Endothelial cell of umbilical vein (primary cell): ENCODE results near the gene CXCR6. TPM values are rescaled to one million over a fixed set of nuclear protein-coding genes. Genes with fewer than 3 reads are reported as not detected.

ENCODE experiments used
- BruUV-seq: library from RNA; stranded (reverse); fragments of 400-500 nt; replicated peaks from 2 replicates; lab custom pipeline; 2021; lab: Mats Ljungman, UMichigan
- CTCF ChIA-PET: fragments of 300-600, 350-600 bp; sonication (Branson Sonifier 250); formaldehyde crosslinking; loops from one replicate; lab custom pipeline; 2021; ENCODE audit warnings: antibody characterized with exemption, inconsistent platforms; lab: Charles Lee
- POLR2A ChIA-PET: fragments of 300-600, 350-600 bp; sonication (Branson Sonifier 250); formaldehyde crosslinking; loops from one replicate; lab custom pipeline; 2021; ENCODE audit warnings: antibody characterized with exemption, inconsistent platforms; lab: Charles Lee
- DNase-seq: peaks from one replicate; pipeline ENCODE4 v3.0.0-alpha.2; 2011; ENCODE audit warnings: low read depth, low spot score
- FAIRE-seq: peaks from 2 replicates; lab custom pipeline; 2011; peaks lifted over from hg19 to GRCh38; lab: Jason Lieb, UNC
- H2AFZ ChIP-seq: 2 replicates; pipeline ENCODE4 v1.6.0; 2012; ENCODE audit warnings: low read depth, low read length, control low read depth, inconsistent platforms
- H3K27ac ChIP-seq: 2 replicates; pipeline ENCODE4 v1.5.1; 2011; ENCODE audit warnings: low read depth, mild to moderate bottlenecking, control low read depth, low read length, moderate library complexity; ENCODE audit not compliant: insufficient read depth
- H3K27me3 ChIP-seq, 2 experiments: 2 replicates each; pipeline versions ENCODE4 v1.6.0 to v1.6.1; 2011; ENCODE audit warnings: low read length in 2 of 2, mixed read lengths in 1 of 2; ENCODE audit not compliant: control insufficient read depth in 2 of 2, insufficient read depth in 2 of 2
- H3K36me3 ChIP-seq, 2 experiments: 2 replicates in 1 of 2; 3 replicates in 1 of 2; pipeline ENCODE4 v1.5.1; 2011; ENCODE audit warnings: low read length in 2 of 2, mild to moderate bottlenecking in 1 of 2, moderate library complexity in 1 of 2; ENCODE audit not compliant: control insufficient read depth in 2 of 2, insufficient read depth in 2 of 2; ENCODE audit errors: extremely low read depth in 1 of 2
- H3K4me1 ChIP-seq: 3 replicates; pipeline ENCODE4 v1.5.1; 2011; ENCODE audit warnings: mild to moderate bottlenecking, low read length; ENCODE audit not compliant: control insufficient read depth, insufficient read depth; ENCODE audit errors: extremely low read depth
- H3K4me2 ChIP-seq: 2 replicates; pipeline ENCODE4 v1.6.1; 2011; ENCODE audit warnings: low read length, control low read depth, mixed read lengths; ENCODE audit not compliant: insufficient read depth
- H3K4me3 ChIP-seq, 3 experiments: fragments of 200-600 bp in 1 of 3; sonication (generic), shearing (Covaris generic) in 1 of 3; replicated peaks in 1 of 3; 2 replicates each; pipeline ENCODE4 v1.5.1; 2011 to 2016; ENCODE audit warnings: control low read depth in 3 of 3, low read length in 3 of 3, mild to moderate bottlenecking in 2 of 3, inconsistent platforms in 1 of 3, low read depth in 1 of 3, moderate library complexity in 1 of 3; ENCODE audit not compliant: insufficient read depth in 1 of 3
- H3K79me2 ChIP-seq: 2 replicates; pipeline ENCODE4 v1.6.0; 2012; ENCODE audit warnings: low read length, inconsistent platforms; ENCODE audit not compliant: control insufficient read depth, insufficient read depth
- H3K9ac ChIP-seq: replicated peaks from 2 replicates; pipeline ENCODE3; 2011; ENCODE audit warnings: low read length, control low read depth; ENCODE audit not compliant: insufficient read depth; ENCODE audit errors: extremely low read depth
- H3K9me1 ChIP-seq: replicated peaks from 3 replicates; pipeline ENCODE4 v1.6.0; 2011; ENCODE audit warnings: mild to moderate bottlenecking, low read length; ENCODE audit not compliant: control insufficient read depth, insufficient read depth; ENCODE audit errors: extremely low read depth
- H3K9me3 ChIP-seq: replicated peaks from 2 replicates; pipeline ENCODE4 v1.5.1; 2012; ENCODE audit warnings: low read length, inconsistent platforms; ENCODE audit not compliant: control insufficient read depth, insufficient read depth
- H4K20me1 ChIP-seq: replicated peaks from 2 replicates; pipeline ENCODE3; 2011; ENCODE audit warnings: mild to moderate bottlenecking, low read length; ENCODE audit not compliant: control insufficient read depth, insufficient read depth; ENCODE audit errors: extremely low read depth
- CTCF ChIP-seq, 2 donors: IDR thresholded peaks; 1 replicate in 1 of 2; 2 replicates in 1 of 2; pipeline ENCODE4 v1.5.1; 2011; ENCODE audit warnings: low read length in 2 of 2, mild to moderate bottlenecking in 2 of 2, moderate library complexity in 2 of 2, control low read depth in 1 of 2, inconsistent platforms in 1 of 2, low read depth in 1 of 2; ENCODE audit not compliant: insufficient read depth in 1 of 2; ENCODE audit errors: extremely low read depth in 1 of 2
- EZH2 ChIP-seq: IDR thresholded peaks from 2 replicates; pipeline ENCODE4 v1.6.1; 2012; ENCODE audit warnings: borderline replicate concordance, low read depth, mild to moderate bottlenecking, moderate library complexity, low read length, inconsistent platforms; ENCODE audit not compliant: severe bottlenecking
- GATA2 ChIP-seq: IDR thresholded peaks from 2 replicates; pipeline ENCODE4 v1.7.0; 2011; ENCODE audit warnings: low read depth, mild to moderate bottlenecking, moderate library complexity, mixed read lengths, low read length; ENCODE audit not compliant: insufficient read length, insufficient read depth
- JUN ChIP-seq: IDR thresholded peaks from 2 replicates; pipeline ENCODE4 v1.6.1; 2011; ENCODE audit warnings: borderline replicate concordance, low read depth; ENCODE audit not compliant: insufficient read length, insufficient read depth
- MAX ChIP-seq: IDR thresholded peaks from 2 replicates; pipeline ENCODE4 v1.6.1; 2011; ENCODE audit not compliant: insufficient read depth, insufficient read length
- MYC ChIP-seq: IDR thresholded peaks from one replicate; pipeline ENCODE4 v1.6.1; 2011; ENCODE audit warnings: mild to moderate bottlenecking, low read depth, low read length
- POLR2A ChIP-seq: IDR thresholded peaks from 2 replicates; pipeline ENCODE4 v1.6.1; 2012; ENCODE audit warnings: low read depth, mild to moderate bottlenecking, control low read depth, low read length
- dilution Hi-C: fragments of 300-500 bp; cut with MboI; formaldehyde crosslinking; loops from one replicate; pipeline ENCODE4 v1.15.0; 2019; ENCODE audit warnings: low sequenced_read_pairs; ENCODE audit not compliant: extremely low pct_ligation_motif_present
- intact Hi-C: fragments of 100-400 bp; cut with micrococcal nuclease; formaldehyde crosslinking; loops from one replicate; pipeline ENCODE4 v1.10.0; 2022
- polyA plus RNA-seq, 4 experiments: library from polyadenylated mRNA; depleted of rRNA in 3 of 4; stranded (reverse) in 3 of 4; unstranded in 1 of 4; fragments of >200 nt; gene quantifications; 2 replicates each; pipeline versions ENCODE4 v1.2.1 to v1.2.3, GENCODE V29; 2011 to 2012; ENCODE audit warnings: missing spikeins in 1 of 4
- total RNA-seq: library from RNA; stranded (reverse); gene quantifications from 2 replicates; pipeline ENCODE4 v1.2.3, GENCODE V29; 2021

The CXCR6 gene
- total and polyA plus RNA-seq, 2 donors (not counting 3 experiments of a cell fraction or from before 2014, with no cell fraction given), result not detected

DNA sequence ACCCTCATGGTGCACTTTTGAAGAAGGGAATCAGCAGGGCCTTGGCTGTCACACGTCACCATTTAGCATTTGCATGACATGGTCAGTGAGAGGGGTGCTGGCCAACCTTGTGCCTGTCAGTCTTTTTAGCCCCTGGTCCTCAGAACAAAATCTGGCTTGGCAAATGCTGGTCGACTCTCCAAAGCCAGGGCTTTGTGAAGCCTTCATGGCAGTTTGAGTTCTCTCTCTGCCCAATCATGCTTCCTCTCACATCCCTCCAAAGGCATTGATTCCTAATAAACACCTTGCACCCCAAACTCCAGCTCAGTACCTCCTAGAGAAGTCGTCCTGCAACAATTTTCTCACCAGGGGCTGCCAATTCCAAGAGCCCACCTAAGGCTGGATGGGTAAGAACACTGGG, 37.5 kb upstream of the CXCR6 start:
- DNase-seq, result no peak
- Histone ChIP-seq H3K79me2 (no peaks in the 10 kb centered on the region), H3K4me1 (no peaks in the 10 kb centered on the region), H3K4me3 (no peak overlapping the region), H3K9me3 (no peaks in the 10 kb centered on the region), H4K20me1 (no peaks in the 10 kb centered on the region), H3K9me1 (no peaks in the 10 kb centered on the region), H3K4me2 (no peak overlapping the region), H3K27me3 (no peaks in the 10 kb centered on the region), H3K36me3 (no peaks in the 10 kb centered on the region), H2AFZ (no peak overlapping the region), H3K27ac (no peak overlapping the region), H3K9ac (no peak overlapping the region)
- intact Hi-C loops, result loop anchor here (1.0 to 5.0 kb wide), 2 partner anchors 144 to 393 kb away; no protein-coding TSS in a partner anchor
- TF ChIP-seq MYC, result no peak
- no peak for TF ChIP-seq EZH2
- no peak for TF ChIP-seq POLR2A
- no peak for TF ChIP-seq GATA2
- TF ChIP-seq CTCF (IDR thresholded peaks at IDR 0.05; ENCODE audit: extremely low read depth in 1 of 2, insufficient read depth in 1 of 2, low read depth in 1 of 2, low read length in 2 of 2), result no peak
- TF ChIP-seq JUN, result no peak
- TF ChIP-seq MAX, result no peak
- ChIA-PET POLR2A (no interaction called here), CTCF (interaction anchor here (1.0 kb wide), 1 partner anchor 394 kb away, joined by 4 read pairs; no protein-coding TSS in a partner anchor)
- dilution Hi-C loops, result no loop called here
- no TSS peak for BruUV-seq
- no peak for FAIRE-seq
